SK-MEL-5 (cell line): ENCODE data around the gene CSE1L. TPM values are rescaled to one million over a fixed set of nuclear protein-coding genes. Genes with fewer than 3 reads are reported as not detected.
"Not testable (repeated sequence)": the region's sequence is repeated elsewhere in the genome, so short reads cannot be mapped to it uniquely, and the experiment has no call there.

Source experiments
- DNase-seq: peaks from one replicate; pipeline ENCODE4 v3.0.0-alpha.2; 2016; ENCODE audit warnings: low read depth, low spot score
- in situ Hi-C: cut with HindIII; loops from 2 replicates; pipeline ENCODE4 v1.10.0; 2016; ENCODE audit warnings: low sequenced_read_pairs, high pct_unique_total_duplicates, low pct_unique_long_range_greater_than_20kb
- total RNA-seq: library from RNA; depleted of rRNA; stranded (reverse); fragments of >200 nt; shearing (Covaris generic); gene quantifications from 2 replicates; pipeline ENCODE4 v1.2.3, GENCODE V29; 2014

CSE1L gene
- total RNA-seq, 1 experiment from 2014 or later = 193 TPM

- in situ Hi-C loops = no loop called here
- DNase-seq = peak; percentile 96
Observed at GRCh38 chr20:49052334-49052733, 6.2 kb downstream of the CSE1L start.

GRCh38 chr20:49054056-49054643 lies 8.0 kb downstream of the CSE1L start:
- in situ Hi-C loops = no loop called here

GRCh38 chr20:49063279-49063678 lies 17.2 kb downstream of the CSE1L start:
- in situ Hi-C loops = no loop called here
- DNase-seq = no peak

More at GRCh38 chr20:49054056-49054643, 8.0 kb downstream of the CSE1L start:
- no peak for DNase-seq

GRCh38 chr20:49074521-49074920 lies 28.4 kb downstream of the CSE1L start:
- in situ Hi-C loops = no loop called here

GRCh38 chr20:49078310-49078709 lies 32.2 kb downstream of the CSE1L start:
- DNase-seq = no peak
- in situ Hi-C loops = no loop called here

More at GRCh38 chr20:49074521-49074920, 28.4 kb downstream of the CSE1L start:
- no peak for DNase-seq

GRCh38 chr20:49082295-49082694 lies 36.2 kb downstream of the CSE1L start:
- in situ Hi-C loops, DNase-seq: not testable (repeated sequence)

- DNase-seq = no peak
- in situ Hi-C loops = no loop called here
Observed at GRCh38 chr20:49091104-49091503, 45.0 kb downstream of the CSE1L start.

- in situ Hi-C loops = no loop called here
- no peak for DNase-seq
Observed at GRCh38 chr20:49091762-49092161, 45.6 kb downstream of the CSE1L start.

- in situ Hi-C loops = no loop called here
Observed at GRCh38 chr20:49096203-49096730, 50.2 kb downstream of the CSE1L start.

GRCh38 chr20:49097159-49097558 lies 51.0 kb downstream of the CSE1L start:
- in situ Hi-C loops = no loop called here
- no peak for DNase-seq

More at GRCh38 chr20:49096203-49096730, 50.2 kb downstream of the CSE1L start:
- no peak for DNase-seq

- in situ Hi-C loops = no loop called here
- no peak for DNase-seq
Observed at GRCh38 chr20:49098136-49098535, 52.0 kb downstream of the CSE1L start.

- in situ Hi-C loops = no loop called here
- no peak for DNase-seq
Observed at GRCh38 chr20:49099011-49099410, 52.9 kb downstream of the CSE1L start.

- in situ Hi-C loops, DNase-seq: not testable (repeated sequence)
Observed at GRCh38 chr20:49100292-49100691, 54.2 kb downstream of the CSE1L start.

GRCh38 chr20:49100972-49101371 lies 54.9 kb downstream of the CSE1L start:
- in situ Hi-C loops = no loop called here

GRCh38 chr20:49103019-49103418 lies 56.9 kb downstream of the CSE1L start:
- in situ Hi-C loops = no loop called here
- no peak for DNase-seq

More at GRCh38 chr20:49100972-49101371, 54.9 kb downstream of the CSE1L start:
- DNase-seq = no peak

- no peak for DNase-seq
- in situ Hi-C loops = no loop called here
Observed at GRCh38 chr20:49103647-49104364, 57.7 kb downstream of the CSE1L start.

GRCh38 chr20:49104365-49104648 lies 58.2 kb downstream of the CSE1L start:
- no peak for DNase-seq
- in situ Hi-C loops = no loop called here

- DNase-seq, in situ Hi-C loops: not testable (repeated sequence)
Observed at GRCh38 chr20:49104979-49105547, 59.0 kb downstream of the CSE1L start.

- in situ Hi-C loops = no loop called here
- no peak for DNase-seq
Observed at GRCh38 chr20:49106328-49106727, 60.2 kb downstream of the CSE1L start.
